Panc1 (cell line): Measurements from ENCODE around the gene ZC3H8.

ENCODE experiments used
- POLR2AphosphoS5 ChIP-seq: IDR thresholded peaks from 2 replicates; pipeline ENCODE4 v1.6.1; 2012; ENCODE audit warnings: mild to moderate bottlenecking, low read depth, low read length, moderate library complexity
- TF ChIP-seq, protein P1 (sequence below): fragments of 450-650 bp; IDR thresholded peaks from 2 replicates; pipeline ENCODE4 v1.5.1; 2017; ENCODE audit warnings: mild to moderate bottlenecking
- TF ChIP-seq, protein P2 (sequence below), 2 experiments: IDR thresholded peaks; 2 replicates each; pipeline ENCODE4 v1.6.1; 2011 to 2012; ENCODE audit warnings: low read depth in 2 of 2, control low read depth in 1 of 2, low read length in 1 of 2, mild to moderate bottlenecking in 1 of 2, moderate library complexity in 1 of 2; ENCODE audit not compliant: insufficient read depth in 1 of 2

DNA sequence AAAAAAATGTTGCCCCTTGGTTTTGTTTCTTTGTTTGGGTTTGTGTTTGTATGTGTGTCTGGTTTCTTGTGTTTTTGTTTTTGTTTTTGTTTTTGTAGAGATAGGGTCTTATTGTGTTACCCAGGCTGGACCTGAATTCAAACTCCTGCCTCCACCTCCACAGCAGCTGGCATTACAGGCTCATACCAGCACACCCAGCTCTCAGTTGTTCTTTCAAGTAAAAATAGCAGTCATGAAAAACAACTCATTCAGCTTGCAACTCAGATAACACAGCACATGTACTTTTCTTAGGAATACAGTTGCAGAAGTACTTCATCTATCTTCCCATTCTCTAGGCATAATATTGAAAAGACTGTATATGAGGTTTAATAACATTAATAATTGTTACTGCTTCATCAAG is 37.0 kb downstream of the ZC3H8 start:
- TF ChIP-seq, protein P1, sequence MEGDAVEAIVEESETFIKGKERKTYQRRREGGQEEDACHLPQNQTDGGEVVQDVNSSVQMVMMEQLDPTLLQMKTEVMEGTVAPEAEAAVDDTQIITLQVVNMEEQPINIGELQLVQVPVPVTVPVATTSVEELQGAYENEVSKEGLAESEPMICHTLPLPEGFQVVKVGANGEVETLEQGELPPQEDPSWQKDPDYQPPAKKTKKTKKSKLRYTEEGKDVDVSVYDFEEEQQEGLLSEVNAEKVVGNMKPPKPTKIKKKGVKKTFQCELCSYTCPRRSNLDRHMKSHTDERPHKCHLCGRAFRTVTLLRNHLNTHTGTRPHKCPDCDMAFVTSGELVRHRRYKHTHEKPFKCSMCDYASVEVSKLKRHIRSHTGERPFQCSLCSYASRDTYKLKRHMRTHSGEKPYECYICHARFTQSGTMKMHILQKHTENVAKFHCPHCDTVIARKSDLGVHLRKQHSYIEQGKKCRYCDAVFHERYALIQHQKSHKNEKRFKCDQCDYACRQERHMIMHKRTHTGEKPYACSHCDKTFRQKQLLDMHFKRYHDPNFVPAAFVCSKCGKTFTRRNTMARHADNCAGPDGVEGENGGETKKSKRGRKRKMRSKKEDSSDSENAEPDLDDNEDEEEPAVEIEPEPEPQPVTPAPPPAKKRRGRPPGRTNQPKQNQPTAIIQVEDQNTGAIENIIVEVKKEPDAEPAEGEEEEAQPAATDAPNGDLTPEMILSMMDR, result no peak
- TF ChIP-seq, protein P2, sequence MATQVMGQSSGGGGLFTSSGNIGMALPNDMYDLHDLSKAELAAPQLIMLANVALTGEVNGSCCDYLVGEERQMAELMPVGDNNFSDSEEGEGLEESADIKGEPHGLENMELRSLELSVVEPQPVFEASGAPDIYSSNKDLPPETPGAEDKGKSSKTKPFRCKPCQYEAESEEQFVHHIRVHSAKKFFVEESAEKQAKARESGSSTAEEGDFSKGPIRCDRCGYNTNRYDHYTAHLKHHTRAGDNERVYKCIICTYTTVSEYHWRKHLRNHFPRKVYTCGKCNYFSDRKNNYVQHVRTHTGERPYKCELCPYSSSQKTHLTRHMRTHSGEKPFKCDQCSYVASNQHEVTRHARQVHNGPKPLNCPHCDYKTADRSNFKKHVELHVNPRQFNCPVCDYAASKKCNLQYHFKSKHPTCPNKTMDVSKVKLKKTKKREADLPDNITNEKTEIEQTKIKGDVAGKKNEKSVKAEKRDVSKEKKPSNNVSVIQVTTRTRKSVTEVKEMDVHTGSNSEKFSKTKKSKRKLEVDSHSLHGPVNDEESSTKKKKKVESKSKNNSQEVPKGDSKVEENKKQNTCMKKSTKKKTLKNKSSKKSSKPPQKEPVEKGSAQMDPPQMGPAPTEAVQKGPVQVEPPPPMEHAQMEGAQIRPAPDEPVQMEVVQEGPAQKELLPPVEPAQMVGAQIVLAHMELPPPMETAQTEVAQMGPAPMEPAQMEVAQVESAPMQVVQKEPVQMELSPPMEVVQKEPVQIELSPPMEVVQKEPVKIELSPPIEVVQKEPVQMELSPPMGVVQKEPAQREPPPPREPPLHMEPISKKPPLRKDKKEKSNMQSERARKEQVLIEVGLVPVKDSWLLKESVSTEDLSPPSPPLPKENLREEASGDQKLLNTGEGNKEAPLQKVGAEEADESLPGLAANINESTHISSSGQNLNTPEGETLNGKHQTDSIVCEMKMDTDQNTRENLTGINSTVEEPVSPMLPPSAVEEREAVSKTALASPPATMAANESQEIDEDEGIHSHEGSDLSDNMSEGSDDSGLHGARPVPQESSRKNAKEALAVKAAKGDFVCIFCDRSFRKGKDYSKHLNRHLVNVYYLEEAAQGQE (IDR thresholded peaks at IDR 0.05; ENCODE audit: insufficient read depth in 1 of 2, low read depth in 2 of 2, low read length in 1 of 2), result no peak
- TF ChIP-seq POLR2AphosphoS5, result no peak
